ENCODE measurements around the gene CMSS1. TPM values are rescaled to one million over a fixed set of nuclear protein-coding genes. Genes with fewer than 3 reads are reported as not detected.

The CMSS1 gene
- total RNA-seq, 4 donors from 2014 or later: 1.3 to 9.9 (median 2.3) TPM

DNA sequence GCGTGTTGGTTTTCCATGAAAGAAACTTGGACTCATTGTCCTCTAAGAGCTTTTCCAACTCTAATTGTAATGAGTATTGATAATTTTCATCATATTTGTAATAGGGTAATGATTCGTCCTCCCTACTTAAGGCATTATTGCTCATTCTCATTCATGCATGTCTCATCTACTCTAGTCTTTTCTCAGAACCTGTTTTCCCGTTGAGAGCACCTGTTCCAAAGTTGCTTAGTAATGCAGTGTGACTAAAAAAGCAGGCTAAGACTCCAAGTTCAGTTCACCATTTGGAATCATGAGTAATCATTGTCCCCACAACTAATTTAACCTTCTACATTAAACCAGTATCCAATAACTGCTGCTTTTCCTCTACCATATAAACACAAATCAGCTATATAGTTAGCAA, 212.7 kb downstream of the CMSS1 start:
- Histone ChIP-seq H3K9me3 (no peaks in the 10 kb centered on the region), H3K4me1 (no peaks in the 10 kb centered on the region), H3K27me3 (no peaks in the 10 kb centered on the region), H3K4me3 (no peak overlapping the region), H3K27ac (no peak overlapping the region), H3K36me3 (no peaks in the 10 kb centered on the region)
- no peak for TF ChIP-seq POLR2A (IDR thresholded peaks at IDR 0.05)
- TF ChIP-seq, protein P1, sequence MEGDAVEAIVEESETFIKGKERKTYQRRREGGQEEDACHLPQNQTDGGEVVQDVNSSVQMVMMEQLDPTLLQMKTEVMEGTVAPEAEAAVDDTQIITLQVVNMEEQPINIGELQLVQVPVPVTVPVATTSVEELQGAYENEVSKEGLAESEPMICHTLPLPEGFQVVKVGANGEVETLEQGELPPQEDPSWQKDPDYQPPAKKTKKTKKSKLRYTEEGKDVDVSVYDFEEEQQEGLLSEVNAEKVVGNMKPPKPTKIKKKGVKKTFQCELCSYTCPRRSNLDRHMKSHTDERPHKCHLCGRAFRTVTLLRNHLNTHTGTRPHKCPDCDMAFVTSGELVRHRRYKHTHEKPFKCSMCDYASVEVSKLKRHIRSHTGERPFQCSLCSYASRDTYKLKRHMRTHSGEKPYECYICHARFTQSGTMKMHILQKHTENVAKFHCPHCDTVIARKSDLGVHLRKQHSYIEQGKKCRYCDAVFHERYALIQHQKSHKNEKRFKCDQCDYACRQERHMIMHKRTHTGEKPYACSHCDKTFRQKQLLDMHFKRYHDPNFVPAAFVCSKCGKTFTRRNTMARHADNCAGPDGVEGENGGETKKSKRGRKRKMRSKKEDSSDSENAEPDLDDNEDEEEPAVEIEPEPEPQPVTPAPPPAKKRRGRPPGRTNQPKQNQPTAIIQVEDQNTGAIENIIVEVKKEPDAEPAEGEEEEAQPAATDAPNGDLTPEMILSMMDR (IDR thresholded peaks at IDR 0.05): no peak
- DNase-seq: no peak

DNA sequence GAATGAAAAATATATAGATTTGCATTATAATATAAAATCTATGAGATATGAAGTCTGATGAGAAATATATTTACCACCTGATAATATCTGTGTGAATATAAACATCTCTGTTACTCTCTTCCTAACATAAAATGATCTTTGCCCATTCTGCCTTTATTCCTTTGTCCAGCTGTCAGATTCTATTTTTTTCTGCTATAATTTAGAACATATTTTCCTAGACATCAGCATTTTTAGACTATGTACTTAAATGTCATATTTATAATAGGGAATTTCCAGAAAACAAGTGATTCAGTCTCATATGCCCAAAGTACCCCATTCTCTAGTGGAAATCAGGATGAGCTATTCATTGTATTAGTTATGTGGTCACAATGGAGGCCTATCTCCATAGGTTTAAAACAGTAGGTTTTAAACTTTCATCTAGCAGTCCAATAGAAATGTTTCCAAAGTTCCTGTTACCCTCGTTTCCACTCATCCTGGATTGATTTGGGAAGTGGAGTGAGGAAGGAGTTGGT, 213.3 kb downstream of the CMSS1 start:
- TF ChIP-seq POLR2A (IDR thresholded peaks at IDR 0.05): no peak
- TF ChIP-seq, protein P1 (IDR thresholded peaks at IDR 0.05): no peak
- H3K27me3 ChIP-seq: no peaks in the 10 kb centered on the region
- no peak for DNase-seq
- no peak overlapping the region for H3K4me3 ChIP-seq
- H3K36me3 ChIP-seq: no peaks in the 10 kb centered on the region
- no peak overlapping the region for H3K27ac ChIP-seq
- H3K4me1 ChIP-seq: no peaks in the 10 kb centered on the region
- no peaks in the 10 kb centered on the region for H3K9me3 ChIP-seq

DNA sequence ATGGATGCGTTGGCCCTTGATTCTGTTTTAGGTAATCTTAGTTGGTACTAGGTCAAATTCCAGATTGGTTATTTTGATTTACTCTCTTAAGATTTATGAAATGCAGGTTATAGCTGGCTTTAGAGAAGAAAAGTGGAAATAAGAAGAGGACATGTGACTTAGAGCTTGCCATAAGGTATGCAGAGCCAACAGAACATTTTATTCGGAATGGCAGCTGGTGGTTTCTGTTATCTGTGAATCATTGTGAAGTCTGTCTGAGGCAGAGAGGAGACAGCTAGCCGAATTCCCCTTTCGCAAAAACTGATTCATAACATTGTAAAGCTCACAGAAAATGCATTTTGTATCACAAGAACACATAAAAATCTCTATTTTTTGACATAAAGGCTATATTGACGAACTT, 214.6 kb downstream of the CMSS1 start:
- H3K4me1 ChIP-seq: no peaks in the 10 kb centered on the region
- no peak overlapping the region for H3K4me3 ChIP-seq
- no peak for TF ChIP-seq POLR2A (IDR thresholded peaks at IDR 0.05)
- TF ChIP-seq, protein P1 (IDR thresholded peaks at IDR 0.05): no peak
- H3K36me3 ChIP-seq: no peaks in the 10 kb centered on the region
- DNase-seq: no peak
- no peaks in the 10 kb centered on the region for H3K9me3 ChIP-seq
- no peak overlapping the region for H3K27ac ChIP-seq
- no peaks in the 10 kb centered on the region for H3K27me3 ChIP-seq

DNA sequence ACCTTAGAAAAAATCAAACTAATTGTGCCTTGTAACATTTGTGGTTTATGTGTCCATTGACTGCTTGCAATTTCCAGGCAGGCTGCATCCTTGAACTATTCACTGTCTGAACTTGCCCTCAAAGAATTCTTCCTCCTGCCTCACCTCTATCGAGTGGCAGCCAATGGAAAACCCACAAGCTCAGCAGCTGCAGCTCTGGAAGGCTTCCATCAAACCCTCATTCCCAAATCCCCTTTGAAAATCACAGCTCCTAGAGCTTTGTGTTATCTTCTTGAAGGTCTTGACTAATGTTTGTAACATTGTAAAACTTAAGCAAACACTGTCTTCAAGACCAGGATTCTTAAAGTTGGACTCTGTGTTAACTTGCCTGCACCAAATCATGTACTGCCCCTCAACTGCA, 215.5 kb downstream of the CMSS1 start:
- H3K4me1 ChIP-seq: no peaks in the 10 kb centered on the region
- H3K27me3 ChIP-seq: no peaks in the 10 kb centered on the region
- no peak overlapping the region for H3K27ac ChIP-seq
- no peak for DNase-seq
- H3K9me3 ChIP-seq: no peaks in the 10 kb centered on the region
- H3K36me3 ChIP-seq: no peaks in the 10 kb centered on the region
- TF ChIP-seq, protein P1 (IDR thresholded peaks at IDR 0.05): no peak
- H3K4me3 ChIP-seq: no peak overlapping the region

DNA sequence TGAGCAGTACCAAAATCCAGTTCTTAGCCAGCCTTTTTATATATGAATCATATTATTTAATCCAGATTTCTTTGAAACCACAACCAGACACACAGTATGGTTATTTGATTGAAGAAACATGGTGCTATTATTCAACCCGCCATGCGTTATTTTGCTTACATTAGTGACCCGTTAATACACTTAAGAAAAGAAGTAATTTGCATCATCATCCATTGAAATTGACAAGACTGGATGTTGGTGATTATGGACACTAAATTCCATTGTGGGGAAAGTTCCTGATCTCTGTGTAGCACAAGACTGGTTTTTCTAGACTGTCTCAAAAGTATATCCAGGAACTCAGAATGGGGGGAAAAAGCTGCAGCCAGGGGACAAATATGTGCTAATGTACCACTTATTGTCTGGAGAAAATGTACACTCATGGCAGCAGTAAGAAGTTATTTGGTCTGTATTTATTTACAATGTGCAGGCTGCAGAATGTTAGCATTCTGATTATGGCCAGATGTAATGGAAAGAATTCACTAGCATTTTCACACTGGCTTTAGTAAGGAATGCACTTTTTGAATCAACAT, 216.3 kb downstream of the CMSS1 start:
- TF ChIP-seq, protein P1 (IDR thresholded peaks at IDR 0.05): no peak
- no peak for TF ChIP-seq POLR2A (IDR thresholded peaks at IDR 0.05)
- H3K27ac ChIP-seq: no peak overlapping the region

DNA sequence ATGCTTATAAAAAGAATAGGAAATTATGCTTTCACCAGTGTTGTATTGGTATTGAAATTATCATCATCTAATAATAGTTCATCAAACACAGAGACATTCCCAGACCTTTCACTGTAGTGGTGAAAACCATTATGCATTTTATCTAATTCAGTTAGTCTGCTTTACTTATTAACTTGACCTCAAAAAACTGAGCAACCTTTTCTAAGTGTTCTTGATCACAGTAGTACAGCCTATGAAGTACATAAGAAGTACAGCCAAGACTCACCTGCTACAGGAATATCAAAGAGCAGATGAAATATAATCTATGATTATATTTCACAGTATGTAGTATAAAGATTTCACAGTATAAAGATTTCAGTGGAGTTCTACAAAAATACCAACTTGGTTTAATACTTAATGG, 221.4 kb downstream of the CMSS1 start:
- Histone ChIP-seq H3K36me3 (no peaks in the 10 kb centered on the region), H3K4me3 (no peak overlapping the region), H3K27ac (no peak overlapping the region), H3K27me3 (no peaks in the 10 kb centered on the region), H3K4me1 (peaks cover 0 to 19% (median 0%) of the 10 kb centered on the region in 4 donors), H3K9me3 (no peaks in the 10 kb centered on the region)
- TF ChIP-seq, protein P1 (IDR thresholded peaks at IDR 0.05): no peak
- DNase-seq: no peak

More for the DNA sequence above, 216.3 kb downstream of the CMSS1 start:
- no peak for DNase-seq
- Histone ChIP-seq H3K27me3 (no peaks in the 10 kb centered on the region), H3K9me3 (no peaks in the 10 kb centered on the region), H3K36me3 (no peaks in the 10 kb centered on the region), H3K4me1 (no peaks in the 10 kb centered on the region), H3K4me3 (no peak overlapping the region)

Data from Peyer's patch (tissue), 4 donors.